ENCODE measurements around the gene TMEM232. TPM values are rescaled to one million over a fixed set of nuclear protein-coding genes. Genes with fewer than 3 reads are reported as not detected.
A peak's percentile ranks its signal among the peaks of the same experiment; 100 is the strongest.

Gene TMEM232
- total RNA-seq, 4 donors from 2014 or later, result 1.3 to 19.3 (median 7.1) TPM; not detected in 1

DNA sequence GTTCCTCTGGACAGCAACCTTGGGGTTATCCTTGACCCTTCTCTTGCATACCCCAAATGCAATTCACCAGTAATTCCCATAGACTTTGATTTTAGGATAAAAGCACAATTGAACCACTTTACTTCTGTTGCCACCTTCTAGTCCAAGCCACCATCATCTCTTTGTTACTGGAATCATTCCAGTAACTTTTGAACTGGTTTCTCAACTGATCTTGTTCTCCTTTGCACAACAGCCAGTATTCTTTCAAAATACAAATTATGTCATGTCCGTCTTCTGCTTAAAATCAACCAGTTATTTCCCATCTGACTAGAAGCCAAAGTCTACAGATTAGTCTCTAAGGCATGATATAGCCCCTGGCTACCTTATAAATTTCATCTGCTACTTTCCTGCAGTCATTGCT, 33.7 kb upstream of the TMEM232 start:
- TF ChIP-seq, protein P1, sequence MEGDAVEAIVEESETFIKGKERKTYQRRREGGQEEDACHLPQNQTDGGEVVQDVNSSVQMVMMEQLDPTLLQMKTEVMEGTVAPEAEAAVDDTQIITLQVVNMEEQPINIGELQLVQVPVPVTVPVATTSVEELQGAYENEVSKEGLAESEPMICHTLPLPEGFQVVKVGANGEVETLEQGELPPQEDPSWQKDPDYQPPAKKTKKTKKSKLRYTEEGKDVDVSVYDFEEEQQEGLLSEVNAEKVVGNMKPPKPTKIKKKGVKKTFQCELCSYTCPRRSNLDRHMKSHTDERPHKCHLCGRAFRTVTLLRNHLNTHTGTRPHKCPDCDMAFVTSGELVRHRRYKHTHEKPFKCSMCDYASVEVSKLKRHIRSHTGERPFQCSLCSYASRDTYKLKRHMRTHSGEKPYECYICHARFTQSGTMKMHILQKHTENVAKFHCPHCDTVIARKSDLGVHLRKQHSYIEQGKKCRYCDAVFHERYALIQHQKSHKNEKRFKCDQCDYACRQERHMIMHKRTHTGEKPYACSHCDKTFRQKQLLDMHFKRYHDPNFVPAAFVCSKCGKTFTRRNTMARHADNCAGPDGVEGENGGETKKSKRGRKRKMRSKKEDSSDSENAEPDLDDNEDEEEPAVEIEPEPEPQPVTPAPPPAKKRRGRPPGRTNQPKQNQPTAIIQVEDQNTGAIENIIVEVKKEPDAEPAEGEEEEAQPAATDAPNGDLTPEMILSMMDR (IDR thresholded peaks at IDR 0.05), result no peak
- no peak for TF ChIP-seq POLR2A (IDR thresholded peaks at IDR 0.05)
- no peaks in the 10 kb centered on the region for H3K36me3 ChIP-seq
- no peak overlapping the region for H3K27ac ChIP-seq
- no peak for DNase-seq
- intact Hi-C loops (cut with DNase I; ENCODE audit: low total_unique reads), result no loop called here
- H3K27me3 ChIP-seq, result no peaks in the 10 kb centered on the region
- H3K4me3 ChIP-seq, result no peak overlapping the region
- peaks cover 0 to 5% of the 10 kb centered on the region in 2 donors for H3K9me3 ChIP-seq
- H3K4me1 ChIP-seq, result no peaks in the 10 kb centered on the region

DNA sequence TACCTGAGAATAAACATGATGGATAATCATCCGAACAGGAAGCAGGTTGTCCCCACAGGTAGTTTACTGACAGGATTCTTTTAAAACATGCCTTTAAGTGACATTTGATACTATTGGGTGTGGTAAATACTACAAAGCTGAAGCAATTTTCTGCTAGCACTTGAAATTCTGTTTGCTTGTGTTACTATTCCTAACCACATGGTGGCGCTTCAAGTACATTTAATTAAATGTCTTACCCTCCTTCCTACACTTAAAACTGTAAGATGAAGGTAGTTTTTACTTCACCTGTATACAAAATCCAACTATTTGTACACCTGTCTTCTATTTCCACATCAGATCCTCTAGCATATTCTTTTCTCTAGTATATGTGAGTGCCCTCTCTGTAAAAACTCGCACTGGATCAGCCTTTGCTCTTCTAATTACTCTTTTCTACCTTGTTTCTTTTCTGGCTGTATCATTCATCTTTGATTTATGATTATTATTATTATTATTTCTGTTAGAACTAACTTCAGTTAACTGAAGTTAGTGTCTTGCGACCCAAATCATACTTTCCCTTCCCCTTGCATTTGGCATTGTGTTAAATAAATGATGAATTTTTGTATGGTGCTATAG, 30.8 kb upstream of the TMEM232 start:
- Histone ChIP-seq H3K9me3 (peaks cover 0 to 5% of the 10 kb centered on the region in 2 donors), H3K36me3 (no peaks in the 10 kb centered on the region), H3K27me3 (no peaks in the 10 kb centered on the region), H3K4me1 (no peaks in the 10 kb centered on the region), H3K4me3 (no peak overlapping the region), H3K27ac (no peak overlapping the region)
- intact Hi-C loops (cut with DNase I; ENCODE audit: low total_unique reads), result no loop called here
- DNase-seq, result no peak
- TF ChIP-seq POLR2A (IDR thresholded peaks at IDR 0.05), result no peak
- TF ChIP-seq, protein P1 (IDR thresholded peaks at IDR 0.05), result peak; percentile 42 to 51 (median 46)

DNA sequence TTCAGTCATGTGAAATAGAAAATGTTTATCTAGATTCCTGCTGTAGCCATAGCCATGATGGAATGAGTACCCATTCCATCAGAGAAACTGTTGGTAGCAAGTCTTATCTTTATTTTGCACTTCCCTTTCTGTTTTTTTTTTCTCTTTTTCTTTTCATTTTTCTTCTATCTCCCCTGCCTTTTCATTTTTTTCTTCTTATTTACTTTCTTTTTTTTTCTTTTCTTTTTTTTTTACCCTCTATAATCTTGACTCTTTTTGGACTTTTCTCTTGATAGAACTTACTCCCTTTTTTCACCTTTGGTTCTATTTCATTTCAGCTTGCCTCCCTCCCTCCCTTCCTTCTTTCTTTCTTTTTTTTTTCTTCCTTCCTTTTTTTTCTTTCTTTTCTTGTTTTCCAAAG, 27.7 kb upstream of the TMEM232 start:
- H3K4me1 ChIP-seq, result no peaks in the 10 kb centered on the region
- H3K4me3 ChIP-seq, result no peak overlapping the region
- no peaks in the 10 kb centered on the region for H3K27me3 ChIP-seq
- peaks cover 0 to 5% of the 10 kb centered on the region in 2 donors for H3K9me3 ChIP-seq
- DNase-seq, result no peak
- H3K36me3 ChIP-seq, result no peaks in the 10 kb centered on the region
- TF ChIP-seq, protein P1 (IDR thresholded peaks at IDR 0.05), result no peak
- no peak for TF ChIP-seq POLR2A (IDR thresholded peaks at IDR 0.05)
- intact Hi-C loops (cut with DNase I; ENCODE audit: low total_unique reads), result no loop called here
- no peak overlapping the region for H3K27ac ChIP-seq

DNA sequence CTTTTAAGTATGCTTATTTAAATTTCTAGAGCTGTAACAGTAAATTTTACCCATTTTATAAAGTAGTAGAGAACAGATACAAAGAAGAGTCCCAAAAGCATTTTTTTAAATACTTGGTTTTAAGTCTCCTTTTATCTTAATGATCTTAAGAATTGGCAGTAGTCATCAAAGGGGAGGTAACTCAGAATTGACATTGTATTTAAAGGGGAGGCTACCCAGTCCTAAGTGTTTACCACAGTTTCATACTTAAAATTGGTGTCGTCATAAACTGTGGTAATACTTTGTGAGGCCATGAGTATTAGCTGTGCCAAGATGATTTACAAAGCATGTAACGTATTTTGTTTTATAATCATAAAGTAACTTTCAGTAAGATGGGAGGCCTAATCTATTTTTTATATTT, 27.1 kb upstream of the TMEM232 start:
- Histone ChIP-seq H3K36me3 (no peaks in the 10 kb centered on the region), H3K27me3 (no peaks in the 10 kb centered on the region), H3K27ac (no peak overlapping the region), H3K4me3 (no peak overlapping the region), H3K9me3 (peaks cover 0 to 5% of the 10 kb centered on the region in 2 donors), H3K4me1 (no peaks in the 10 kb centered on the region)
- intact Hi-C loops (cut with DNase I; ENCODE audit: low total_unique reads), result no loop called here
- no peak for DNase-seq
- no peak for TF ChIP-seq POLR2A (IDR thresholded peaks at IDR 0.05)
- TF ChIP-seq, protein P1 (IDR thresholded peaks at IDR 0.05), result no peak

DNA sequence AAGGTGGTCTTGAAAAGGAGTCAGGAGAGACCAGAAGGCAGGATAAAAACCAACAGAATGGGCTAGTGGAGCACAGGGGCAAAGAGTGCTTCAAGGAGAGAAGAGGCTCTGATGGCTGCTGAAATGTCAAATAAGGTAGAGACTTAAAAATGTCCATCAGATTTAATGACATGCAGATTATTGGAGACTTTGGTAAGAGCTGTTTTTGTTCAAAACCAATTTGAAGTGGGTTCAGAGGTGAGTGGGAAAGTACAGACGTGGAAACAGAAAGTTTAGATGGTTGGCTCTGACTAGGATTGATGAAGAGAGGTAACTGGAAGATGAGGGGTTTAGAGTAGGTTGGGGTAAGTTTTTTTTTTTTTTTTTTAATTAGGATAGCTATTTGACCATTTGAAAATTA, 26.5 kb upstream of the TMEM232 start:
- Histone ChIP-seq H3K27me3 (no peaks in the 10 kb centered on the region), H3K27ac (no peak overlapping the region), H3K4me3 (no peak overlapping the region), H3K4me1 (no peaks in the 10 kb centered on the region), H3K36me3 (no peaks in the 10 kb centered on the region), H3K9me3 (peaks cover 0 to 5% of the 10 kb centered on the region in 2 donors)
- TF ChIP-seq, protein P1 (IDR thresholded peaks at IDR 0.05), result no peak
- TF ChIP-seq POLR2A (IDR thresholded peaks at IDR 0.05), result no peak
- DNase-seq, result no peak
- intact Hi-C loops (cut with DNase I; ENCODE audit: low total_unique reads), result no loop called here
